A673 (cell line): Measurements from ENCODE around the gene CYSTM1.

Experiments
- EZH2 ChIP-seq: fragments of 200-600 bp; sonication (generic); IDR thresholded peaks from 2 replicates; pipeline ENCODE4 v1.6.1; 2017; ENCODE audit warnings: borderline replicate concordance, low read depth, mild to moderate bottlenecking, mixed read lengths, antibody characterized with exemption, low read length; ENCODE audit not compliant: poor library complexity, severe bottlenecking
- TF ChIP-seq, protein P1 (sequence below): fragments of 300-800, 200-600 bp; sonication (generic); conservative IDR thresholded peaks from 2 replicates; pipeline ENCODE4 v1.5.1; 2017; ENCODE audit warnings: low read depth, mild to moderate bottlenecking, antibody characterized with exemption, low read length, moderate library complexity, mixed read lengths

DNA sequence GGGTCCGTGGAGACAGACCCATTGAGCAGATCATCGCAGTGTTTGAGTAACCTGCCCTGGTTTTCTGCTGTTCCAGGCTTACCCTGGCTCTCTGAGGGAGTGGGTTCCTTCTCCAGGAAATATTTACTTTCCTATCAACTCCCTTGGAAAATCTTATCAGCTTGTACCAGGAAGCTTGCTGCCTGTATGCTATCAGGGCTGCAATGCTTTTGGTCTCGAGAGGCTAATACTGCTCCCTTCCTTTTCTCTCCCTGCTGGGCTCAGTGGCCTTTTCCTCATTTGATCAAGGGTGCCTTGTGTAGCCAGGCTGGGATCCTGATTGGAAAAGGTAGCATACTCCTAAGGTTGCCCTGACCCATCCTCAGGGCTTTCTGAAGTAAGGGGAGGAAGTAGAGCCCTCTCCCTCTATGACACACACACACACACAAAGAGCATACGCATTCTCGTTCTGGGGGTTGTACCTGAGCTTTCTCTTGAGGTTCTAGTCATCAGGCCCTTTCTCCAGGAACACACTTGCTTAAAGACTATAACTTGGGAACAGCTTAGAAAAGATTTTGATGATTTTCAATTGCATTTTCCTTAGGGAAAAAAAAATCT lies 41.6 kb downstream of the CYSTM1 start:
- TF ChIP-seq, protein P1, sequence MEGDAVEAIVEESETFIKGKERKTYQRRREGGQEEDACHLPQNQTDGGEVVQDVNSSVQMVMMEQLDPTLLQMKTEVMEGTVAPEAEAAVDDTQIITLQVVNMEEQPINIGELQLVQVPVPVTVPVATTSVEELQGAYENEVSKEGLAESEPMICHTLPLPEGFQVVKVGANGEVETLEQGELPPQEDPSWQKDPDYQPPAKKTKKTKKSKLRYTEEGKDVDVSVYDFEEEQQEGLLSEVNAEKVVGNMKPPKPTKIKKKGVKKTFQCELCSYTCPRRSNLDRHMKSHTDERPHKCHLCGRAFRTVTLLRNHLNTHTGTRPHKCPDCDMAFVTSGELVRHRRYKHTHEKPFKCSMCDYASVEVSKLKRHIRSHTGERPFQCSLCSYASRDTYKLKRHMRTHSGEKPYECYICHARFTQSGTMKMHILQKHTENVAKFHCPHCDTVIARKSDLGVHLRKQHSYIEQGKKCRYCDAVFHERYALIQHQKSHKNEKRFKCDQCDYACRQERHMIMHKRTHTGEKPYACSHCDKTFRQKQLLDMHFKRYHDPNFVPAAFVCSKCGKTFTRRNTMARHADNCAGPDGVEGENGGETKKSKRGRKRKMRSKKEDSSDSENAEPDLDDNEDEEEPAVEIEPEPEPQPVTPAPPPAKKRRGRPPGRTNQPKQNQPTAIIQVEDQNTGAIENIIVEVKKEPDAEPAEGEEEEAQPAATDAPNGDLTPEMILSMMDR, result no peak
- no peak for TF ChIP-seq EZH2
